PC-9 (cell line): ENCODE data around the gene MED27.

ENCODE experiments used
- CTCF ChIP-seq: fragments of 200-600 bp; sonication (generic); conservative IDR thresholded peaks from 2 replicates; pipeline ENCODE4 v1.6.1; 2017; ENCODE audit warnings: mixed run types, antibody characterized with exemption, mild to moderate bottlenecking, moderate library complexity
- EZH2 ChIP-seq: fragments of 200-600 bp; sonication (generic); IDR thresholded peaks from 2 replicates; pipeline ENCODE4 v1.8.0; 2017; ENCODE audit warnings: antibody characterized with exemption, low read depth

GRCh38 chr9:131915181-131915580, 164.5 kb downstream of the MED27 start:
- TF ChIP-seq CTCF = no peak
- no peak for TF ChIP-seq EZH2
